ENCODE results near the gene ENDOV. TPM values are rescaled to one million over a fixed set of nuclear protein-coding genes. Genes with fewer than 3 reads are reported as not detected.

Gene ENDOV
- total and polyA plus RNA-seq, 2 of the 13 experiments (the other 11 are each of a cell fraction or from before 2014, with no cell fraction given), result 15.1 to 17.1 TPM

GRCh38 chr17:80468242-80468641 lies 53.3 kb downstream of the ENDOV start (continued):
- peak; percentile 27; the same call in 1 of the 2 replicates for TF ChIP-seq ZNF687 (CRISPR knock-in tag; IDR thresholded peaks at IDR 0.05)
- 0 out of 2 replicates have a peak, but pooled peaks have one; percentile 15 for TF ChIP-seq ZNF160 (CRISPR knock-in tag; IDR thresholded peaks at IDR 0.05)
- TF ChIP-seq EZH2 (conservative IDR thresholded peaks at IDR 0.05; ENCODE audit: low read depth, low read length), result 0 out of 2 replicates have a peak, but pooled peaks have one; percentile 40
- no peak for TF ChIP-seq MAFF (IDR thresholded peaks at IDR 0.05; ENCODE audit: low read depth, low read length)
- no peak for TF ChIP-seq ZNF430 (CRISPR knock-in tag; IDR thresholded peaks at IDR 0.05)
- TF ChIP-seq HMGXB3 (CRISPR knock-in tag; IDR thresholded peaks at IDR 0.05; ENCODE audit: borderline replicate concordance), result no peak
- 0 out of 2 replicates have a peak, but pooled peaks have one; percentile 24 for TF ChIP-seq ZNF232 (CRISPR knock-in tag; IDR thresholded peaks at IDR 0.05; ENCODE audit: borderline replicate concordance)
- TF ChIP-seq ATF1 (CRISPR knock-in tag; IDR thresholded peaks at IDR 0.05), result no peak
- 0 out of 2 replicates have a peak, but pooled peaks have one; percentile 20 for TF ChIP-seq SALL1 (CRISPR knock-in tag; IDR thresholded peaks at IDR 0.05)
- no peak for TF ChIP-seq FIP1L1 (IDR thresholded peaks at IDR 0.05; ENCODE audit: borderline replicate concordance, insufficient read depth, low read depth, low read length)
- no peak for TF ChIP-seq ZNF333 (CRISPR knock-in tag; IDR thresholded peaks at IDR 0.05; ENCODE audit: borderline replicate concordance)
- 0 out of 2 replicates have a peak, but pooled peaks have one; percentile 49 for TF ChIP-seq MATR3 (CRISPR knock-in tag; IDR thresholded peaks at IDR 0.05)
- no peak for TF ChIP-seq ZNF567 (CRISPR knock-in tag; IDR thresholded peaks at IDR 0.05; ENCODE audit: borderline replicate concordance)
- TF ChIP-seq IKZF4 (CRISPR knock-in tag; IDR thresholded peaks at IDR 0.05; ENCODE audit: borderline replicate concordance, low read depth, not compliant biosample characterization), result no peak
- TF ChIP-seq UBTF (CRISPR knock-in tag; IDR thresholded peaks at IDR 0.05), result no peak
- TF ChIP-seq NRL (CRISPR knock-in tag; IDR thresholded peaks at IDR 0.05; ENCODE audit: borderline replicate concordance), result 0 out of 2 replicates have a peak, but pooled peaks have one; percentile 22
- 0 out of 2 replicates have a peak, but pooled peaks have one; percentile 45 for TF ChIP-seq CERS6 (CRISPR knock-in tag; IDR thresholded peaks at IDR 0.05)
